GM23248 (cell line): ENCODE measurements around the gene RAD51. TPM values are rescaled to one million over a fixed set of nuclear protein-coding genes. Genes with fewer than 3 reads are reported as not detected.

Experiments used
- DNase-seq: peaks from one replicate; pipeline ENCODE4 v3.0.0-alpha.2; 2015
- H2AFZ ChIP-seq: fragments of 200-600 bp; sonication (generic); 2 replicates; pipeline ENCODE4 v1.6.1; 2016; ENCODE audit warnings: antibody characterized with exemption
- H3F3A ChIP-seq: fragments of 200-600 bp; sonication (generic); 2 replicates; pipeline ENCODE4 v1.6.1; 2016; ENCODE audit warnings: mild to moderate bottlenecking, antibody characterized with exemption, mixed run types; ENCODE audit not compliant: insufficient read depth
- H3K27ac ChIP-seq: fragments of 200-600 bp; sonication (generic); 2 replicates; pipeline ENCODE4 v1.5.1; 2016; ENCODE audit warnings: mild to moderate bottlenecking
- H3K27me3 ChIP-seq: fragments of 200-600 bp; sonication (generic); replicated peaks from 2 replicates; pipeline ENCODE4 v1.6.1; 2016; ENCODE audit warnings: mild to moderate bottlenecking; ENCODE audit not compliant: insufficient read depth
- H3K36me3 ChIP-seq: fragments of 200-600 bp; sonication (generic); 2 replicates; pipeline ENCODE4 v1.6.1; 2016; ENCODE audit warnings: low read depth, mild to moderate bottlenecking
- H3K4me1 ChIP-seq: fragments of 200-600 bp; sonication (generic); 2 replicates; pipeline ENCODE4 v1.6.1; 2016; ENCODE audit warnings: mild to moderate bottlenecking; ENCODE audit not compliant: insufficient read depth
- H3K4me2 ChIP-seq: fragments of 200-600 bp; sonication (generic); one replicate; pipeline ENCODE4 v1.6.1; 2016; ENCODE audit warnings: mild to moderate bottlenecking; ENCODE audit not compliant: unreplicated experiment
- H3K4me3 ChIP-seq: fragments of 200-600 bp; sonication (generic); 2 replicates; pipeline ENCODE4 v1.5.1; 2016; ENCODE audit warnings: mild to moderate bottlenecking
- H3K79me2 ChIP-seq: fragments of 200-600 bp; sonication (generic); 2 replicates; pipeline ENCODE4 v1.6.1; 2016; ENCODE audit warnings: mild to moderate bottlenecking; ENCODE audit not compliant: insufficient read depth
- H3K9ac ChIP-seq: fragments of 200-600 bp; sonication (generic); 2 replicates; pipeline ENCODE4 v1.6.1; 2016; ENCODE audit warnings: mild to moderate bottlenecking
- H3K9me2 ChIP-seq: fragments of 200-600 bp; sonication (generic); 2 replicates; pipeline ENCODE4 v1.6.1; 2016; ENCODE audit warnings: mixed run types, mild to moderate bottlenecking, moderate library complexity; ENCODE audit not compliant: insufficient read depth
- H3K9me3 ChIP-seq: fragments of 200-600 bp; sonication (generic); one replicate; pipeline ENCODE4 v1.6.1; 2017; ENCODE audit warnings: low read depth
- H4K20me1 ChIP-seq: fragments of 200-600 bp; sonication (generic); 2 replicates; pipeline ENCODE4 v1.6.0; 2016; ENCODE audit not compliant: insufficient read depth
- EZH2 ChIP-seq: fragments of 200-600 bp; sonication (generic); IDR thresholded peaks from 2 replicates; pipeline ENCODE4 v1.6.1; 2018; ENCODE audit warnings: antibody characterized with exemption, mild to moderate bottlenecking; ENCODE audit not compliant: insufficient read depth, poor library complexity, severe bottlenecking
- EZH2phosphoT487 ChIP-seq: fragments of 200-600 bp; sonication (generic); IDR thresholded peaks from 2 replicates; pipeline ENCODE4 v1.6.1; 2018; ENCODE audit warnings: antibody characterized with exemption, moderate library complexity, mild to moderate bottlenecking, low read depth; ENCODE audit not compliant: insufficient read depth
- WGBS, 2 experiments: methylation state at CpG; one replicate each; pipeline ENCODE4 v1.1.6; 2015 to 2017; ENCODE audit warnings: low lambda C conversion rate in 2 of 2, low coverage in 1 of 2; ENCODE audit errors: missing lambda C conversion rate in 2 of 2; 5-methylcytosine and 5-hydroxymethylcytosine counted together
- in situ Hi-C: fragments of 300-500 bp; cut with MboI; formaldehyde crosslinking; loops from 2 replicates; pipeline ENCODE4 v1.15.0; 2020
- polyA plus RNA-seq: library from polyadenylated mRNA; unstranded; fragments of >200 nt; fragmentation: Nextera tagmentation; extraction: Ambion mirVana; gene quantifications from 2 replicates; pipeline ENCODE4 v1.2.1, GENCODE V29; 2016
- total RNA-seq: library from RNA; depleted of rRNA; stranded (reverse); fragments of >200 nt; shearing (Covaris generic); gene quantifications from 2 replicates; pipeline ENCODE4 v1.2.3, GENCODE V29; 2014

The RAD51 gene
- total and polyA plus RNA-seq, 2 experiments from 2014 or later = 5.1 to 12.1 TPM

DNA sequence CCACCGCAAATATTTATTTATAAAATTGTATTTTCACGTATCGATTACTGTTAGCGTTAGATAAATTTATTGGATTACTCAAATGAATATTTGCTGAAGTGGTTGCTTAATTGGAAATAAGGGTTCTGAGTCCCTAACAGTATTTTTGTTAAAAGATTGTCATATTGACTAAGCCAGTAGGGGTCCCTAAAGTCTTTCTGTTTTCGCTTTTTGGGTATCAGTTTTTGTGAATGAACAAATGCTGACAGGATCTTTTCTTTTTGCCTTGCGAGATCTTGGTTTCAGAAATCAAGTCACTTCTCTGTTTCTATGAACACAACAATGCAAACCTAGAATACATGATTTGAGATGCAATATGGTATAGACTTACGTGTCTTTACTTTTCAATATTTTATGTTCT is 7.1 kb downstream of the RAD51 start:
- H3K9ac ChIP-seq = no peak overlapping the region
- in situ Hi-C loops = no loop called here
- H3K9me2 ChIP-seq = no peaks in the 10 kb centered on the region
- H3K9me3 ChIP-seq = no peaks in the 10 kb centered on the region
- no peak overlapping the region for H3K27ac ChIP-seq
- 97 to 98% methylated on average over 7 of the region's 7 CpGs for WGBS, 2 experiments
- no peaks in the 10 kb centered on the region for H3K4me1 ChIP-seq
- TF ChIP-seq EZH2 (no peak), EZH2phosphoT487 (no peak)
- no peak overlapping the region for H3K4me3 ChIP-seq
- no peaks in the 10 kb centered on the region for H3K27me3 ChIP-seq
- peaks cover 9% of the 10 kb centered on the region; the same call in 1 of the 2 replicates for H3K79me2 ChIP-seq
- H2AFZ ChIP-seq = no peak overlapping the region
- no peaks in the 10 kb centered on the region for H3F3A ChIP-seq
- H4K20me1 ChIP-seq = no peaks in the 10 kb centered on the region
- H3K4me2 ChIP-seq = no peak overlapping the region
- peak; percentile 13 for DNase-seq
- H3K36me3 ChIP-seq = no peaks in the 10 kb centered on the region

DNA sequence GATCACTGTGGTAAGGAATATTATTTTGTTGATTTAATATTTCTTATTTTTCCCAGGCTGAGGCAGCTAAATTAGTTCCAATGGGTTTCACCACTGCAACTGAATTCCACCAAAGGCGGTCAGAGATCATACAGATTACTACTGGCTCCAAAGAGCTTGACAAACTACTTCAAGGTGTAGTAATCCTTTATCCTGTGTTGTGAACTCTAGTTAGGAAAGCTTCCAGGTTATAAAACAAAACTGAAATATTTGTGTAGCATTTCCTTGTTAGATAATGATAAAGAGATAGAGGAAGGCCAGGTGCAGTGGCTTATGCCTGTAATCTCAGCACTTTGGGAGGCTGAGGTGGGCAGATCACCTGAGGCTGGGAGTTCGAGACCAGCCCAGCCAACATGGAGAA is 11.1 kb downstream of the RAD51 start:
- H3K27ac ChIP-seq = no peak overlapping the region
- no peaks in the 10 kb centered on the region; the same call in 1 of the 2 replicates for H3K36me3 ChIP-seq

DNA sequence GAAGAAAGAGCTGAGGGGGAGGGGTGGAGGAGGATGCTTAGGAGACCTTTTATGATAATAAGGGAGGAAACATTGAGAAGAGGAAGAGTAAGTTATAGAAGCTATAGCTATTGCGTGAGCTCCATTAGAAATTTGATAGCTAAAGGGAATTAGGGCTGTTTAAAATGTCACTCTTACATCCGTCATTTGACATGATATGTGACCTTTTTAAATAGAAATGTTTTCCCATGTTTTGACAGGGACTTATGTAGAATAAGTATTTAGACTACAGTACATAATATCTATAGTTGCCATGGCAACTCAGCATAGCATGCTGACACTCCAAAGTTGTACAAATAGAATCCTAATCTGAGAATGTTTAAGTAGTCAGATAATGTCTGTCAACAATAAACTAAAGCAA is 19.2 kb downstream of the RAD51 start:
- no peak overlapping the region for H3K9ac ChIP-seq
- no peak overlapping the region for H2AFZ ChIP-seq
- H3K4me2 ChIP-seq = no peak overlapping the region
- WGBS, 2 experiments = 49 to 50% methylated on average over 2 of the region's 2 CpGs
- in situ Hi-C loops = no loop called here
- no peak overlapping the region for H3K27ac ChIP-seq
- no peaks in the 10 kb centered on the region for H3K9me3 ChIP-seq
- DNase-seq = no peak
- no peaks in the 10 kb centered on the region for H3K9me2 ChIP-seq
- TF ChIP-seq EZH2phosphoT487 (no peak), EZH2 (no peak)
- no peaks in the 10 kb centered on the region for H3K4me1 ChIP-seq
- no peaks in the 10 kb centered on the region for H3F3A ChIP-seq
- no peak overlapping the region for H3K4me3 ChIP-seq
- H3K79me2 ChIP-seq = no peaks in the 10 kb centered on the region
- H3K36me3 ChIP-seq = no peaks in the 10 kb centered on the region; the same call in 1 of the 2 replicates
- H3K27me3 ChIP-seq = no peaks in the 10 kb centered on the region
- no peaks in the 10 kb centered on the region for H4K20me1 ChIP-seq

More for the DNA sequence above, 11.1 kb downstream of the RAD51 start:
- Histone ChIP-seq H3K9me3 (no peaks in the 10 kb centered on the region), H2AFZ (no peak overlapping the region), H3K79me2 (no peaks in the 10 kb centered on the region), H3K4me2 (no peak overlapping the region), H3K4me1 (no peaks in the 10 kb centered on the region), H3F3A (no peaks in the 10 kb centered on the region), H4K20me1 (no peaks in the 10 kb centered on the region), H3K9ac (no peak overlapping the region), H3K27me3 (no peaks in the 10 kb centered on the region), H3K4me3 (no peak overlapping the region), H3K9me2 (no peaks in the 10 kb centered on the region)
- DNase-seq = no peak
- 96 to 100% methylated on average over 2 of the region's 2 CpGs for WGBS, 2 experiments
- in situ Hi-C loops = no loop called here
- no peak for TF ChIP-seq EZH2
- no peak for TF ChIP-seq EZH2phosphoT487

DNA sequence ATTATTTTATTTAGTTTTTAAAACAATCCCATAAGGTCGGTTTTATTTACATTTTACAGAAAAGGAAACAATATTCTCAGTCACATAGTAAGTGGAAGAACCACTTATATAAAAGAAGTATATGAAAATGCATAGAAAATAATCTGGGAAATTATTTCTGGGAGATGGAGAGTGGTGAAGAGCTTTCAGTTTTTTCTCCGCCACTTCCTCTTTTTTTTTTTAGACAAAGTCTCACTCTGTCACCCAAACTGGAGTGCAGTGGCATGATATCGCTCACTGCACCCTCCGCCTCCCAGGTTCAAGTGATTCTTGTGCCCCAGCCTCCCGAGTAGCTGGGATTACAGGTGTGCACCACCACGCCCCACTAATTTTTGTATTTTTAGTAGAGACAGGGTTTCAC is 21.2 kb downstream of the RAD51 start:
- H3F3A ChIP-seq = no peaks in the 10 kb centered on the region
- H3K9me3 ChIP-seq = no peaks in the 10 kb centered on the region
- peaks cover 6% of the 10 kb centered on the region; the same call in 1 of the 2 replicates for H3K36me3 ChIP-seq
- TF ChIP-seq EZH2 = no peak
- TF ChIP-seq EZH2phosphoT487 = no peak
- no peak overlapping the region for H3K4me2 ChIP-seq
- no peak overlapping the region for H3K9ac ChIP-seq
- no peaks in the 10 kb centered on the region for H4K20me1 ChIP-seq
- no peak overlapping the region for H3K27ac ChIP-seq
- H3K4me3 ChIP-seq = no peak overlapping the region
- no peaks in the 10 kb centered on the region for H3K27me3 ChIP-seq
- no peaks in the 10 kb centered on the region for H3K9me2 ChIP-seq
- no peaks in the 10 kb centered on the region for H3K79me2 ChIP-seq
- no peak overlapping the region for H2AFZ ChIP-seq
- WGBS, 2 experiments = 95 to 96% methylated on average over 6 of the region's 6 CpGs
- DNase-seq = no peak
- H3K4me1 ChIP-seq = no peaks in the 10 kb centered on the region
- in situ Hi-C loops = no loop called here

DNA sequence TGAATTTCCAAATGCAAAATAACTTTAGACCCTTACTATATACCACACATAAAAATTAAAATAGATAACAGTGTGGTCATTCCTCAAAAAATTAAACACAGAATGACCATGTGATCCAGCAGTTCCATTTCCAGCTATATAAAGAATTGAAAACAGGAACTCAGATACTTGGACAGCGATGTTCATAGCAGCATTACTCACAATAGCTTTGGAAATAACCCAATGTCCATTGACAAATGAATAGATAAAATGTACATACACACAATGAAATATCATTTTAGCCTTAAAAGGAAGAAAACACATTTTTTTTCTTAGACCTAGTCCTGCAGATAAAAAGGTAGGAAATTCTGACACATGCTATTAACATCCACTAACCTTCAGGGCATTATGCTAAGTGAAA is 26.7 kb downstream of the RAD51 start:
- Histone ChIP-seq H3K27ac (no peak overlapping the region), H4K20me1 (no peaks in the 10 kb centered on the region), H3K27me3 (no peaks in the 10 kb centered on the region), H3K9me2 (no peaks in the 10 kb centered on the region), H3K4me3 (no peak overlapping the region), H3K79me2 (no peaks in the 10 kb centered on the region), H3K9me3 (no peaks in the 10 kb centered on the region), H3K4me1 (0 out of 2 replicates have a peak, but pooled peaks cover 6% of the 10 kb centered on the region), H3K4me2 (no peak overlapping the region), H3K36me3 (peaks cover 6% of the 10 kb centered on the region; the same call in 1 of the 2 replicates), H2AFZ (no peak overlapping the region), H3F3A (peaks cover 14% of the 10 kb centered on the region; the same call in 1 of the 2 replicates), H3K9ac (no peak overlapping the region)
- TF ChIP-seq EZH2phosphoT487 (no peak), EZH2 (no peak)
- DNase-seq = no peak
- 96 to 100% methylated on average over 1 of the region's 1 CpG for WGBS, 2 experiments
- in situ Hi-C loops = no loop called here
